ENCODE measurements around the gene IVNS1ABP.
A peak's percentile ranks its signal among the peaks of the same experiment; 100 is the strongest.
"Not testable (repeated sequence)": the region's sequence is repeated elsewhere in the genome, so short reads cannot be mapped to it uniquely, and the experiment has no call there.

The IVNS1ABP gene

DNA sequence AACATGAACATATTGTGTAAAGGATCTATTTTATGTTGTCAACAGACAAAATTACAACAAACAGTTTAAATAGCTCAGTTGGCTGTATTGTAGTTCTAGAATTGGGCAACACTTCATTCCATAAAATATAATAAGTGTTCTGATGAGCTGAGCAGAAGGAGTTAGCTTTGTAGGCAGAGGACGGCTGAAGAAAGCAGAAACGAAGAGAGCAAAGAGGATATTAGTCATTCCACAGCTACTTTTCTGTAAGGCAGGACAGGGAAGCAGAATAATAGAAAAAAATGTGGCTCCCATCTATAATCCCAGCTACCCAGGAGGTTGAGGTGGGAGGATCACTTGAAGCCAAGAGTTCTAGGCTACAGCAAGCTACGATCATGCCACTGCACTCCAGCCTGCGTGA is 20.2 kb upstream of the IVNS1ABP start:
- no peak overlapping the region for H3K9ac ChIP-seq
- no peaks in the 10 kb centered on the region; the same call in 1 of the 2 replicates for H3K27me3 ChIP-seq
- H3K27ac ChIP-seq, result no peak overlapping the region
- no peak for TF ChIP-seq Cebpa-rat (IDR thresholded peaks at IDR 0.05)
- no peak overlapping the region for H3K4me2 ChIP-seq
- H3K4me3 ChIP-seq, result no peak overlapping the region
- peaks cover 14% of the 10 kb centered on the region for H4K20me1 ChIP-seq
- no peaks in the 10 kb centered on the region for H3K36me3 ChIP-seq
- peaks cover 24% of the 10 kb centered on the region for H3K4me1 ChIP-seq
- H3K9me3 ChIP-seq, result no peaks in the 10 kb centered on the region

- Histone ChIP-seq H3K4me1 (peaks cover 11% of the 10 kb centered on the region), H3K9me3 (no peaks in the 10 kb centered on the region), H3K4me2 (no peak overlapping the region), H3K27me3 (no peaks in the 10 kb centered on the region; the same call in 1 of the 2 replicates), H3K27ac (no peak overlapping the region), H3K36me3 (no peaks in the 10 kb centered on the region), H3K4me3 (no peak overlapping the region), H4K20me1 (peaks cover 8% of the 10 kb centered on the region), H3K9ac (no peak overlapping the region)
- no peak for TF ChIP-seq Cebpa-rat (IDR thresholded peaks at IDR 0.05)
These were observed 17.1 kb upstream of the IVNS1ABP start for GRCh38 chr1:185334182-185334581.

- TF ChIP-seq Cebpa-rat (IDR thresholded peaks at IDR 0.05), result no peak
- H3K9ac ChIP-seq, result no peak overlapping the region
- no peak overlapping the region for H3K27ac ChIP-seq
- no peaks in the 10 kb centered on the region for H3K9me3 ChIP-seq
- no peak overlapping the region for H3K4me3 ChIP-seq
- H3K4me1 ChIP-seq, result no peaks in the 10 kb centered on the region
- no peaks in the 10 kb centered on the region for H3K36me3 ChIP-seq
- H4K20me1 ChIP-seq, result no peaks in the 10 kb centered on the region
- no peak overlapping the region for H3K4me2 ChIP-seq
- H3K27me3 ChIP-seq, result no peaks in the 10 kb centered on the region
These were observed 11.2 kb upstream of the IVNS1ABP start for GRCh38 chr1:185328255-185328654.

- TF ChIP-seq Cebpa-rat (IDR thresholded peaks at IDR 0.05), result no peak
- Histone ChIP-seq H4K20me1 (no peaks in the 10 kb centered on the region), H3K4me2 (no peak overlapping the region), H3K27me3 (no peaks in the 10 kb centered on the region), H3K4me1 (no peaks in the 10 kb centered on the region), H3K36me3 (peaks cover 8% of the 10 kb centered on the region; the same call in 1 of the 2 replicates), H3K27ac (no peak overlapping the region), H3K9me3 (peaks cover 17% of the 10 kb centered on the region), H3K4me3 (no peak overlapping the region), H3K9ac (no peak overlapping the region)
These were observed 8.4 kb upstream of the IVNS1ABP start for GRCh38 chr1:185325413-185325812.

DNA sequence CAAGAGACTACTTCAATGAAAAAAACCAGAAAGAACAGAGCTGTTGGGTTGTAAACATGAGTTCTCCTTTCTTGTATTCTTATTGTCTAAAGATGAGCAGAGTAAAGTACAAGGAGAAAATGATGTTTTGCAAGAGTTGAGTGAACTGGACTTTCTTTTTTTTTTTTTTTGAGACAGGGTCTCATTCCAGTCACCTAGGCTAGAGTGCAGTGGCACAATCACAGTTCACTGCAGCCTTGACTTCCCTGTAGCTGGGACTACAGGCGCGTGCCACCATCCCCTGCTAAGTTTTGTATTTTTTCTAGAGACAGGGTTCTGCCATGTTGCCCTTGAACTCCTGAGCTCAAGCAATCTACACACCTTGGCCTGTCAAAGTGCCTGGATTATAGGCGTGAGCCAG is 7.1 kb upstream of the IVNS1ABP start:
- H3K9me3 ChIP-seq, result peaks cover 17% of the 10 kb centered on the region
- no peaks in the 10 kb centered on the region for H3K27me3 ChIP-seq
- H3K4me2 ChIP-seq, result no peak overlapping the region
- TF ChIP-seq Cebpa-rat (IDR thresholded peaks at IDR 0.05), result no peak
- H3K4me1 ChIP-seq, result no peaks in the 10 kb centered on the region
- H3K4me3 ChIP-seq, result no peak overlapping the region
- H3K27ac ChIP-seq, result no peak overlapping the region
- no peaks in the 10 kb centered on the region for H4K20me1 ChIP-seq
- H3K36me3 ChIP-seq, result peaks cover 8% of the 10 kb centered on the region; the same call in 1 of the 2 replicates
- no peak overlapping the region for H3K9ac ChIP-seq

GRCh38 chr1:185322636-185323035 is 5.6 kb upstream of the IVNS1ABP start:
- no peaks in the 10 kb centered on the region for H3K27me3 ChIP-seq
- H3K4me2 ChIP-seq, result no peak overlapping the region
- peaks cover 7% of the 10 kb centered on the region for H3K4me1 ChIP-seq
- H3K36me3 ChIP-seq, result peaks cover 8% of the 10 kb centered on the region; the same call in 1 of the 2 replicates
- peaks cover 17% of the 10 kb centered on the region for H3K9me3 ChIP-seq
- H4K20me1 ChIP-seq, result no peaks in the 10 kb centered on the region
- TF ChIP-seq Cebpa-rat (IDR thresholded peaks at IDR 0.05), result no peak
- H3K9ac ChIP-seq, result no peak overlapping the region
- H3K27ac ChIP-seq, result no peak overlapping the region
- no peak overlapping the region for H3K4me3 ChIP-seq

GRCh38 chr1:185321653-185322221 is 4.7 kb upstream of the IVNS1ABP start:
- H3K4me2 ChIP-seq, H3K27me3 ChIP-seq, H3K4me1 ChIP-seq, H4K20me1 ChIP-seq, H3K9ac ChIP-seq, H3K36me3 ChIP-seq, H3K4me3 ChIP-seq, H3K27ac ChIP-seq: not testable (repeated sequence)
- H3K9me3 ChIP-seq, result peaks cover 17% of the 10 kb centered on the region

GRCh38 chr1:185321104-185321503 is 4.1 kb upstream of the IVNS1ABP start:
- not testable (repeated sequence) for H4K20me1 ChIP-seq, H3K27ac ChIP-seq, H3K4me1 ChIP-seq, H3K4me2 ChIP-seq, H3K9ac ChIP-seq, H3K27me3 ChIP-seq, H3K4me3 ChIP-seq, H3K36me3 ChIP-seq
- peaks cover 17% of the 10 kb centered on the region for H3K9me3 ChIP-seq

GRCh38 chr1:185319139-185319475 is 2.1 kb upstream of the IVNS1ABP start:
- Histone ChIP-seq H3K4me2 (no peak overlapping the region), H3K27ac (no peak overlapping the region), H4K20me1 (peaks cover 27% of the 10 kb centered on the region), H3K9ac (no peak overlapping the region), H3K36me3 (peaks cover 8% of the 10 kb centered on the region; the same call in 1 of the 2 replicates), H3K9me3 (peaks cover 17% of the 10 kb centered on the region), H3K4me3 (no peak overlapping the region), H3K4me1 (peaks cover 21% of the 10 kb centered on the region), H3K27me3 (no peaks in the 10 kb centered on the region)
- no peak for TF ChIP-seq Cebpa-rat (IDR thresholded peaks at IDR 0.05)

DNA sequence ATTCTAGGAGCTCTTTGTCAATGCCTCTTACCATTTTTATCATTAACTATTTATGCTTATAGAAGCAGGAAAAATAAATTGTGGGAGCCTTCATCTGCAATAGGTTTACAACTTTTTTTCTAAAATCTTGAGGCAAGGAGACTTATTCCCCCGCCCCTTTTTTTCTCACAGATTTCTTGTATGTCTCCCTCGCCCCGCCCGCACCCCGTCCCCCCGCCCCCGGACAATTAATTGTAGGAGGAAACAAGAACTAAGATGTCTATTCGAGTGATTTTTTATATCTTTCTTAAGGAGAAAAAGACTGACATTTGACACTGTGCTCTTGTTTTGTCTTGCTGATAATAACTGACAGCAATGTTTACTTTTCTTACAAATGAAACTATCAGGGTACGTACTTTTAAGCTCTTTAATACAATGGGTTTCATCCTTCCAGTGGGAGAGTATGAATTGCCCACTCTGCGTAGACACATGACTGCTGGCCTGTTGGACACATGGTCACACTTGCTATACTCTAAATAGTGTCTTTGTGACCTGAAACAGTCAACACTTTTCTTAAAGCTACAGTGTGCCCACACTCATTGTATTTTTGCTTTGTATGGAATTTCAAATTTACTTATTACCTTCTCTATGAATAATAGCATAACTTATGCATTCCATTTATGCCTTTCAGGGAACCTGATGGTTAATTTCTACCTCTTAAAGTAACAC is 1.5 kb upstream of the IVNS1ABP start:
- Histone ChIP-seq H3K27ac (no peak overlapping the region), H3K4me3 (peak overlapping the region; percentile 91), H3K27me3 (no peaks in the 10 kb centered on the region), H3K4me1 (peaks cover 26% of the 10 kb centered on the region), H3K36me3 (peaks cover 8% of the 10 kb centered on the region; the same call in 1 of the 2 replicates), H4K20me1 (peaks cover 32% of the 10 kb centered on the region), H3K9me3 (peaks cover 17% of the 10 kb centered on the region), H3K9ac (peak overlapping the region; percentile 86), H3K4me2 (peak overlapping the region; percentile 89)
- no peak for TF ChIP-seq Cebpa-rat (IDR thresholded peaks at IDR 0.05)

Data from BLaER1 (cell line).